ENCODE results near the gene CNTFR. TPM values are rescaled to one million over a fixed set of nuclear protein-coding genes. Genes with fewer than 3 reads are reported as not detected.

CNTFR gene
- total RNA-seq, 4 donors from 2014 or later: 1.7 to 24.6 (median 15.6) TPM

DNA sequence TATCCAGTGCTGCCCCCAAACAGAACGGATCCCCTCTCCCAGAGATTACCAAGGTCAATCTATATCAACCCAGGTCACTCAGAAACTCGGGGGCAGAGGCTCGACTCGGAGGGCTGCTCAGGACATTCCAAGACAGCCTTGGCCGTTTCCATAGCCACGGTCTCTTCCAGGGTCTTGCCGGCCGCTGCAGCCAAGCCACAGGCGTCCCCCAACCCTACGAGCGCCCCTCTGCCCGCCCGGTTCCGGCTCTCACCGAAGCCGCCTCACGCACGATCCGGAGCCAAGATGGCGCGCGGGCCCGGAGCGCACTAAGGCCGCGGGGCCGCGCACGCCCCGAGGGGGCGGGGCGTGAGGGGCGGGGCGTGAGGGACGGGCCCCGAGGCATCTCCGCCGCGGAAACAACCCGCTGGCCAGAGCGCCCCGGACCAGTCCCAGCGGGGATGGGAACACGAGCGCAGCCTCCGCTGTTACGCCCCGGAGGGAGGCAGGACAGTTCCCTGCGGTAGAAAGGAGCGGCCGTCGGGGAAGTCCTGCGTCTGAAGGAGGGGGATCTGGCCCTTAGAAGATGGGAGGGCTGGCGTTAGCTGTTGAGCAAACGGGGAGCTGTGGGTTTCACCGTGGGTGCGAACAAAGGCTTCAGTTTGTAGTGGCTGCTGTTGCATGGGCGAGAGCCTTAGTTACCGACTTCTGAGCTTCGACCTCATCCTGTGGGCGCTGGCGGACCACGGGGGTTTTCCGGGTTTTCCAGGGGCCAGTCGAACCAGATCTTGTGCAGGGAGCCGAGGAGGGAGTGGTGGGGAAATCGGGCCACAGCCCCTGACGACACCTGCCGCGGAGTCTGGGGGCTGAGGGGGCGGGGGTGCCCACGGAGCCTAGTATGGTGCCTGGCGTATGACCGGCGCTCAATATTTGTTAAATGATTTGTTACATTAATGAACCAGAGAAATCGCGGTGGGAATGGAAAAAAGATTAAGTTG, 22.6 kb upstream of the CNTFR start, which contains the start of gene RPP25L:
Gene RPP25L (minus strand): TSS at position 287 of the 977 bp plus-strand sequence. CDS start 801 bp downstream, outside the sequence.
- no peaks in the 10 kb centered on the region for H3K27me3 ChIP-seq
- peak within 1 kb of the TSS; percentile 66 to 82 (median 69) for H3K4me3 ChIP-seq
- H3K4me1 ChIP-seq: peaks cover 0 to 24% (median 2%) of the 10 kb centered on the region in 4 donors
- peak within 1 kb of the TSS; percentile 79 to 92 (median 84) for H3K27ac ChIP-seq
- peak; percentile 66 to 95 for TF ChIP-seq POLR2A (IDR thresholded peaks at IDR 0.05)
- peak in 1 of 6 experiments; percentile 2 for TF ChIP-seq CTCF (IDR thresholded peaks at IDR 0.05)
- H3K9me3 ChIP-seq: no peaks in the 10 kb centered on the region
- DNase-seq: peak; percentile 87 to 94 (median 93)
- peaks cover 0 to 33% (median 0%) of the 10 kb centered on the region in 3 donors for H3K36me3 ChIP-seq

- peak overlapping the region; percentile 66 to 82 (median 69) for H3K4me3 ChIP-seq
- TF ChIP-seq POLR2A (IDR thresholded peaks at IDR 0.05) (no peak), CTCF (IDR thresholded peaks at IDR 0.05) (no peak)
- no peaks in the 10 kb centered on the region for H3K9me3 ChIP-seq
- H3K4me1 ChIP-seq: peaks cover 0 to 29% (median 2%) of the 10 kb centered on the region in 4 donors
- peak overlapping the region; percentile 79 to 92 (median 84) for H3K27ac ChIP-seq
- peaks cover 0 to 25% (median 0%) of the 10 kb centered on the region in 3 donors for H3K36me3 ChIP-seq
- peak in 1 of 3 donors; percentile 60 for DNase-seq
- H3K27me3 ChIP-seq: no peaks in the 10 kb centered on the region
These were observed 21.8 kb upstream of the CNTFR start for GRCh38 chr9:34611251-34611810.

DNA sequence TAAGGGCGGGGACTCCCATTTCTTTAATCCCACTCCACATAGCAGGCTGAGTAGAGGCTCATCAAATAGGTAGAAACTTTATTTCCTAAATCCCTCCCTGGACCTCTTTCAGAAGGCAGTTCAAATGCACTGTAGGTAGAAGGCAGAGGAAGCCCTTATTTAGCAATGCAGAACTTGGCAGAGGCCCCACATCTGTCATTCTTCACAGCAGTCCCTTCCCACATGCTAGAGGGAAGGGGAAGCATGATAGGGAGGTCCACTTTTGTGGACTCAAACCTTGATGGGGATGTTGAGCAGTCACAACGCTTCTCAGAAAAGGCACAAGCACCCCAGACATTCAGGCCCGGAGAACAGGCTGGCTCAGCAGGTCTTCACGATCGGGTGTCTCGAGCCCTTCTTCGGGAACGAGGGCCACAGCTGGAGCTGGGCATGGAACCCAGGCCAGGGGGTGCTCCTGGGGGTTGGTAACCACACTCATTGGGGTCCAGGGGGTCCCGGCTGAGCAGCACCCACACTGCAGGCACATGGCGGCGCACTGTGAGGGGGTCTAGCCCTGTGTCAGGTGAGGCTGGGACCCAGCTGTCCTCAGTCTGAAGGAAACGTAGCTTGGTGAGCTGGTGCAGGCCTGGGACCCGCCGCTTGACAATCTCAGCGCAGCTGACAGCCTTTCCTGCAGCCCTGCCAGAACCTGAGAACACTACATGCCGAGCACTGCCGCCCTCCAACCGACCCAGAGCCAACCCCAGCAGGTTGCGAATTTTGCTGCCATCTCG, 21.1 kb upstream of the CNTFR start:
- Histone ChIP-seq H3K9me3 (no peaks in the 10 kb centered on the region), H3K27me3 (no peaks in the 10 kb centered on the region), H3K4me3 (peak overlapping the region in 2 of 4 donors; percentile 70 to 82), H3K36me3 (peaks cover 0 to 19% (median 0%) of the 10 kb centered on the region in 3 donors), H3K27ac (no peak overlapping the region), H3K4me1 (peaks cover 0 to 29% (median 2%) of the 10 kb centered on the region in 4 donors)
- DNase-seq: no peak
- TF ChIP-seq POLR2A (IDR thresholded peaks at IDR 0.05): no peak
- no peak for TF ChIP-seq CTCF (IDR thresholded peaks at IDR 0.05)

DNA sequence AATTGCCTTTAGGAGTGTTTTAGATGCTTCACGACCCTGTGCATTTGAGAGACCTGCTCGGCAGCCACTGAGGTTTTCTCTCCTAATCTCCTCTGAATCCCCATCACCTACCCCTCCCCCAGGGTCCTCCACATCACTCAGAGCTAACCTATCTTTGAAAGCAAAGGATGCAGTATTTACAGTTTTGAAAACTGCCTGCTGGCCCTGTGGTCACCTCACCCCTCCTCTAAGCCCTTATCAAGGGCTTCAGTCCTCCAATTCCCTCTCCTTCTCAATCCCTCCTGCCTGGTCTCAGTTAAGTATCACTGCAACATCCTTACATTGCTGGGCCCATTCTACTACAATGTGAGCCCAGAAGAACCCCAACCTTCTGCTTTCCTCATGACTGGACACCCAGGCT, 17.8 kb upstream of the CNTFR start:
- H3K27me3 ChIP-seq: no peaks in the 10 kb centered on the region
- H3K4me3 ChIP-seq: no peak overlapping the region
- no peaks in the 10 kb centered on the region for H3K9me3 ChIP-seq
- peaks cover 0 to 21% (median 2%) of the 10 kb centered on the region in 4 donors for H3K4me1 ChIP-seq
- peak overlapping the region in 2 of 4 donors; percentile 62 to 79 for H3K27ac ChIP-seq
- TF ChIP-seq CTCF (IDR thresholded peaks at IDR 0.05): no peak
- H3K36me3 ChIP-seq: no peaks in the 10 kb centered on the region
- no peak for DNase-seq

GRCh38 chr9:34606905-34607304, 17.4 kb upstream of the CNTFR start:
- H3K4me1 ChIP-seq: peaks cover 0 to 19% (median 2%) of the 10 kb centered on the region in 4 donors
- TF ChIP-seq POLR2A (IDR thresholded peaks at IDR 0.05): peak in 1 of 2 donors; percentile 37
- no peak for TF ChIP-seq CTCF (IDR thresholded peaks at IDR 0.05)
- H3K27me3 ChIP-seq: no peaks in the 10 kb centered on the region
- no peak overlapping the region for H3K4me3 ChIP-seq
- no peaks in the 10 kb centered on the region for H3K9me3 ChIP-seq
- no peaks in the 10 kb centered on the region for H3K36me3 ChIP-seq
- DNase-seq: peak in 1 of 3 donors; percentile 84
- peak overlapping the region in 2 of 4 donors; percentile 62 to 79 for H3K27ac ChIP-seq

Measured in Peyer's patch (tissue), 4 donors.